ENCODE data around the gene TMEM115.

The TMEM115 gene

GRCh38 chr3:50358911-50359759 is at the start of gene TMEM115:
TSS of gene TMEM115 (minus strand) at chr3:50359521. CDS start at chr3:50359063, 458 bp downstream.
- H3K36me3 Mint-ChIP-seq (ENCODE audit: insufficient read depth) = peaks cover 13% of the 10 kb centered on the region
- H3K4me3 Mint-ChIP-seq = peak within 1 kb of the TSS; percentile 97
- H3K9me3 Mint-ChIP-seq = no peaks in the 10 kb centered on the region
- DNase-seq (ENCODE audit: low spot score in 2 of 2) = peak; percentile 80 to 92
- no peaks in the 10 kb centered on the region for H3K27me3 Mint-ChIP-seq
- ATAC-seq (replicated peaks; ENCODE audit: extremely low read depth, poor library complexity, severe bottlenecking) = peak; percentile 100
- peak within 1 kb of the TSS; percentile 98 for H3K27ac Mint-ChIP-seq (ENCODE audit: low read depth)
- peaks cover 44% of the 10 kb centered on the region for H3K4me1 Mint-ChIP-seq

- DNase-seq (ENCODE audit: low spot score in 2 of 2) (no peak), ATAC-seq (replicated peaks; ENCODE audit: extremely low read depth, poor library complexity, severe bottlenecking) (no peak)
- no peaks in the 10 kb centered on the region for H3K9me3 Mint-ChIP-seq
- no peaks in the 10 kb centered on the region for H3K36me3 Mint-ChIP-seq (ENCODE audit: insufficient read depth)
- H3K4me3 Mint-ChIP-seq = no peak overlapping the region
- peaks cover 4% of the 10 kb centered on the region for H3K4me1 Mint-ChIP-seq
- no peaks in the 10 kb centered on the region for H3K27me3 Mint-ChIP-seq
- H3K27ac Mint-ChIP-seq (ENCODE audit: low read depth) = no peak overlapping the region
Observed at GRCh38 chr3:50408443-50408944, 49.2 kb upstream of the TMEM115 start.

- Mint-ChIP-seq H3K4me3 (no peak overlapping the region), H3K4me1 (peaks cover 7% of the 10 kb centered on the region), H3K27me3 (no peaks in the 10 kb centered on the region), H3K27ac (ENCODE audit: low read depth) (no peak overlapping the region), H3K36me3 (ENCODE audit: insufficient read depth) (no peaks in the 10 kb centered on the region), H3K9me3 (no peaks in the 10 kb centered on the region)
- DNase-seq (ENCODE audit: low spot score in 2 of 2) = no peak
- ATAC-seq (replicated peaks; ENCODE audit: extremely low read depth, poor library complexity, severe bottlenecking) = no peak
Observed at GRCh38 chr3:50406487-50406886, 47.2 kb upstream of the TMEM115 start.

- DNase-seq (ENCODE audit: low spot score in 2 of 2) (no peak), ATAC-seq (replicated peaks; ENCODE audit: extremely low read depth, poor library complexity, severe bottlenecking) (no peak)
- Mint-ChIP-seq H3K4me1 (peaks cover 7% of the 10 kb centered on the region), H3K4me3 (no peak overlapping the region), H3K27ac (ENCODE audit: low read depth) (no peak overlapping the region), H3K9me3 (no peaks in the 10 kb centered on the region), H3K36me3 (ENCODE audit: insufficient read depth) (no peaks in the 10 kb centered on the region), H3K27me3 (no peaks in the 10 kb centered on the region)
Observed at GRCh38 chr3:50405249-50405648, 45.9 kb upstream of the TMEM115 start.

- no peak overlapping the region for H3K4me3 Mint-ChIP-seq
- H3K9me3 Mint-ChIP-seq = no peaks in the 10 kb centered on the region
- no peaks in the 10 kb centered on the region for H3K36me3 Mint-ChIP-seq (ENCODE audit: insufficient read depth)
- no peaks in the 10 kb centered on the region for H3K27me3 Mint-ChIP-seq
- peaks cover 13% of the 10 kb centered on the region for H3K4me1 Mint-ChIP-seq
- DNase-seq (ENCODE audit: low spot score in 2 of 2) (no peak), ATAC-seq (replicated peaks; ENCODE audit: extremely low read depth, poor library complexity, severe bottlenecking) (no peak)
- H3K27ac Mint-ChIP-seq (ENCODE audit: low read depth) = no peak overlapping the region
Observed at GRCh38 chr3:50401978-50402595, 42.8 kb upstream of the TMEM115 start.

GRCh38 chr3:50396502-50396901 is 37.2 kb upstream of the TMEM115 start:
- H3K9me3 Mint-ChIP-seq = no peaks in the 10 kb centered on the region
- no peak for ATAC-seq (replicated peaks; ENCODE audit: extremely low read depth, poor library complexity, severe bottlenecking)
- H3K4me1 Mint-ChIP-seq = peaks cover 12% of the 10 kb centered on the region
- DNase-seq (ENCODE audit: low spot score in 2 of 2) = no peak
- no peak overlapping the region for H3K4me3 Mint-ChIP-seq
- H3K27ac Mint-ChIP-seq (ENCODE audit: low read depth) = no peak overlapping the region
- no peaks in the 10 kb centered on the region for H3K36me3 Mint-ChIP-seq (ENCODE audit: insufficient read depth)
- H3K27me3 Mint-ChIP-seq = no peaks in the 10 kb centered on the region

GRCh38 chr3:50395070-50395860 is 35.9 kb upstream of the TMEM115 start:
- no peak overlapping the region for H3K4me3 Mint-ChIP-seq
- H3K27ac Mint-ChIP-seq (ENCODE audit: low read depth) = no peak overlapping the region
- H3K27me3 Mint-ChIP-seq = no peaks in the 10 kb centered on the region
- peaks cover 14% of the 10 kb centered on the region for H3K4me1 Mint-ChIP-seq
- DNase-seq (ENCODE audit: low spot score in 2 of 2) (no peak), ATAC-seq (replicated peaks; ENCODE audit: extremely low read depth, poor library complexity, severe bottlenecking) (no peak)
- no peaks in the 10 kb centered on the region for H3K9me3 Mint-ChIP-seq
- no peaks in the 10 kb centered on the region for H3K36me3 Mint-ChIP-seq (ENCODE audit: insufficient read depth)

- Mint-ChIP-seq H3K4me3 (no peak overlapping the region), H3K36me3 (ENCODE audit: insufficient read depth) (no peaks in the 10 kb centered on the region), H3K27ac (ENCODE audit: low read depth) (no peak overlapping the region), H3K9me3 (no peaks in the 10 kb centered on the region), H3K27me3 (no peaks in the 10 kb centered on the region), H3K4me1 (peaks cover 9% of the 10 kb centered on the region)
- DNase-seq (ENCODE audit: low spot score in 2 of 2) = no peak
- no peak for ATAC-seq (replicated peaks; ENCODE audit: extremely low read depth, poor library complexity, severe bottlenecking)
Observed at GRCh38 chr3:50393061-50393460, 33.7 kb upstream of the TMEM115 start.

GRCh38 chr3:50392101-50392715 is 32.9 kb upstream of the TMEM115 start:
- Mint-ChIP-seq H3K4me3 (no peak overlapping the region), H3K9me3 (no peaks in the 10 kb centered on the region), H3K27me3 (no peaks in the 10 kb centered on the region), H3K4me1 (peaks cover 8% of the 10 kb centered on the region), H3K36me3 (ENCODE audit: insufficient read depth) (no peaks in the 10 kb centered on the region), H3K27ac (ENCODE audit: low read depth) (no peak overlapping the region)
- ATAC-seq (replicated peaks; ENCODE audit: extremely low read depth, poor library complexity, severe bottlenecking) (no peak), DNase-seq (ENCODE audit: low spot score in 2 of 2) (no peak)

- Mint-ChIP-seq H3K36me3 (ENCODE audit: insufficient read depth) (no peaks in the 10 kb centered on the region), H3K4me3 (no peak overlapping the region), H3K9me3 (no peaks in the 10 kb centered on the region), H3K27me3 (no peaks in the 10 kb centered on the region), H3K27ac (ENCODE audit: low read depth) (no peak overlapping the region), H3K4me1 (peaks cover 8% of the 10 kb centered on the region)
- DNase-seq (ENCODE audit: low spot score in 2 of 2) (no peak), ATAC-seq (replicated peaks; ENCODE audit: extremely low read depth, poor library complexity, severe bottlenecking) (no peak)
Observed at GRCh38 chr3:50390508-50391224, 31.3 kb upstream of the TMEM115 start.

GRCh38 chr3:50389414-50389767 is 30.1 kb upstream of the TMEM115 start:
- no peaks in the 10 kb centered on the region for H3K36me3 Mint-ChIP-seq (ENCODE audit: insufficient read depth)
- H3K4me3 Mint-ChIP-seq = no peak overlapping the region

More at GRCh38 chr3:50389414-50389767, 30.1 kb upstream of the TMEM115 start:
- H3K4me1 Mint-ChIP-seq = peaks cover 8% of the 10 kb centered on the region
- DNase-seq (ENCODE audit: low spot score in 2 of 2) (no peak), ATAC-seq (replicated peaks; ENCODE audit: extremely low read depth, poor library complexity, severe bottlenecking) (no peak)
- H3K27ac Mint-ChIP-seq (ENCODE audit: low read depth) = no peak overlapping the region
- no peaks in the 10 kb centered on the region for H3K27me3 Mint-ChIP-seq
- H3K9me3 Mint-ChIP-seq = no peaks in the 10 kb centered on the region
